GM08714 (cell line): ENCODE data around the gene CHAF1B.
A peak's percentile ranks its signal among the peaks of the same experiment; 100 is the strongest.
"Not testable (repeated sequence)": the region's sequence is repeated elsewhere in the genome, so short reads cannot be mapped to it uniquely, and the experiment has no call there.

ENCODE experiments used
- H3K4me3 ChIP-seq: fragments of 200-500 bp; sonication (Bioruptor generic); 2 replicates; pipeline ENCODE4 v1.5.1; 2014; ENCODE audit warnings: mild to moderate bottlenecking, low read length, inconsistent platforms
- ZNF274 ChIP-seq: IDR thresholded peaks from 2 replicates; pipeline ENCODE4 v1.6.1; 2012; ENCODE audit warnings: mild to moderate bottlenecking, low read depth, low read length

CHAF1B gene

GRCh38 chr21:36377391-36377842 is 7.8 kb upstream of the CHAF1B start:
- TF ChIP-seq ZNF274 = no peak
- H3K4me3 ChIP-seq = no peak overlapping the region

GRCh38 chr21:36379251-36379650 is 5.9 kb upstream of the CHAF1B start:
- no peak for TF ChIP-seq ZNF274
- H3K4me3 ChIP-seq = no peak overlapping the region

- no peak overlapping the region for H3K4me3 ChIP-seq
Measured at GRCh38 chr21:36381841-36382589, 3.2 kb upstream of the CHAF1B start.

DNA sequence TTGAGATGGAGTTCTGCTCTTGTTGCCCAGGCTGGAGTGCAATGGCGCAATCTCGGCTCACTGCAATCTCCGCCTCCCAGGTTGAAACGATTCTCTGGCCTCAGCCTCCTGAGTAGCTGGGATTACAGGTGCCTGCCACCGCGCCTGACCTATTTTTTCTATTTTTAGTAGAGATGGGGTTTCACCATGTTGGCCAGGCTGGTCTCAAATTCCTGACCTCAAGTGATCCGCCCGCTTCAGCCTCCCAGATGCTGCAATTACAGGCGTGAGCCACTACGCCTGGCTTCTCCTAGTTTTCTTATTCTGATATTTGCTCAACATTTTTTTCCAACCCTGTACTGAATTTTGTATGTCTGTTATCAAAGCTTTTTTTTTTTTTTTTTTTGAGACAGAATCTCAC is 2.5 kb upstream of the CHAF1B start:
- not testable (repeated sequence) for H3K4me3 ChIP-seq

More at GRCh38 chr21:36381841-36382589, 3.2 kb upstream of the CHAF1B start:
- no peak for TF ChIP-seq ZNF274

- no peak for TF ChIP-seq ZNF274
- peak overlapping the region; percentile 83; the same call in 1 of the 2 replicates for H3K4me3 ChIP-seq
Measured at GRCh38 chr21:36384885-36385232, 333 bp upstream of the CHAF1B start.

DNA sequence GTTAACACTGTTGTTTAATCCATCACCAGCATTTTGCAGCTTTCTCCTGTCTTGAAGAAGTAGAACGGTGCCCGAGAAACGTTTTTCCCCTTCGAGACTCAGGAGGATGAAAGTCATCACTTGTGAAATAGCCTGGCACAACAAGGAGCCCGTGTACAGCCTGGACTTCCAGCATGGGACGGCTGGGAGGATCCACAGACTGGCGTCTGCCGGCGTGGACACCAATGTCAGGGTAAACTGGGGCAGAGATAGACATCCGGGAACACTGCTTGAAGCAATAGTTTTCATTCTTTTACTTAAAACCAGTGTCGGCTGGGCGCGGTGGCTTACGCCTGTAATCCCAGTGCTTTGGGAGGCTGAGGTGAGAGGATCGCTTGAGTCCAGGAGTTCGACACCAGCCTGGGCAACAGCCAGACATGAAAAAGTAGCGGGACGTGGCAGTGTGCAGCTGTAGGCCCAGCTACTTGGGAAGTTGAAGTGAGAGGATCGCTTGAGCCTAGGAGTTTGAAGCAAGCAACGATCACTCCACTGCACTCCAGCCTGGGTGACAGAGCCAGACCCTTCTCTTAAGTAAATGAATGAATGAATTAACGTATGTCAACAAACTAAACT is 945 bp downstream of the CHAF1B start:
- H3K4me3 ChIP-seq = peak overlapping the region; percentile 83
- no peak for TF ChIP-seq ZNF274

GRCh38 chr21:36388096-36388495 is 2.9 kb downstream of the CHAF1B start:
- H3K4me3 ChIP-seq = no peak overlapping the region
- TF ChIP-seq ZNF274 = no peak

- no peak for TF ChIP-seq ZNF274
- H3K4me3 ChIP-seq = no peak overlapping the region
Measured at GRCh38 chr21:36388835-36389234, 3.6 kb downstream of the CHAF1B start.

- H3K4me3 ChIP-seq = not testable (repeated sequence)
Measured at GRCh38 chr21:36391649-36392048, 6.5 kb downstream of the CHAF1B start.

DNA sequence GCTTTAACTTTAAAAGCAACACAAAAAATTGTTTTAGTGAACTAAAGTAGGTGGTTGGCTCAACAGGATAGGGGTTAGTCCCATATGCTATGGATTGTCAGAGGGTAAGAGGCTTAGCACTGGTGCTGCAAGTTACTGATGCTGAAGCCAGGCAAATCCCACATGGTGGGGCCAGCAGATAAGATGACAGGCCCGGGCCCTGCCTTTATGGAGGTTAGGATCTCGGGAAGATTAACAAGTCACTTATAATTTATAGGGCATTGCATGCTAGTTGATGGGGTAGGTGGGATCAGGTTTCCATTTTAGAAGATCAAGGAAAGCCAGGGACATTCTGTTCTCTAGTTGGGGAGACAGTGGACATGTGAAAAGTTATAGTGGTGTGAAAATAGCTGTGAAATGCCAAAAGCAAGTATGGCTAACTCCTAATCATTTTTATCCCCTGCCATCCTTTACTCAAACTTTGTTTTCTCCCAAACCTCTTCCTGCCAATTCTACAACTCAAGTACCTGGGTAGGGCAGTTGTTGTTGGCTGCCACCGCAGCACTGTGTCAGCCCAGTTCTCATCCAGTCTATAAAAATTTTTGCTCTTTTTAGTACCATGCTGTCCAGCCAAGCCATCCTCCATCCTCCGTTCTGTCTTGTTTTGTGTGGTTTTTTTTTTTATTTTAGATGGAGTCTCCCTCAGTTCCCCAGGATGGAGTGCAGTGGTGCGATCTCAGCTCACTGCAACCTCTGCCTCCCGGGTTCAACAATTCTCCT is 10.3 kb downstream of the CHAF1B start:
- no peak overlapping the region for H3K4me3 ChIP-seq
- no peak for TF ChIP-seq ZNF274

DNA sequence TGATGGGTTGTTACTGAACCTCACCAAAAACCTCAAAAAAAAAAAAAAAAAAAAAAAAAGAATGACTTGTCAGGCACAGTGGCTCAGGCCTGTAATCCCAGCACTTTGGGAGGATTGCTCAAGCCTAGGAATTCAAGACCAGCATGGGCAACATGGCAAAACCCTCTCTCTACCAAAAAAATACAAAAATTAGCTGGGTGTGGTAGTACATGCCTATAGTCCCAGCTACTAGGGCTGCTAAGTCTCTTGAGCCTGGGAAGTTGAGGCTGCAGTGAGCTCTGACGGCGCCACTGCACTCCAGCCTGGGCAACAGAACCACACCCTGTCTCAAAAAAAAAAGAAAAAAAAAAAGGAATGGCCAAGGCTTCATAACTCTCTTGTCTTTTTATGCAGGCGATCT is 11.1 kb downstream of the CHAF1B start:
- TF ChIP-seq ZNF274 = no peak
- H3K4me3 ChIP-seq = no peak overlapping the region

- H3K4me3 ChIP-seq = no peak overlapping the region
- TF ChIP-seq ZNF274 = no peak
Measured at GRCh38 chr21:36396971-36397370, 11.8 kb downstream of the CHAF1B start.

GRCh38 chr21:36397606-36398005 is 12.4 kb downstream of the CHAF1B start:
- no peak overlapping the region for H3K4me3 ChIP-seq

GRCh38 chr21:36399736-36400135 is 14.5 kb downstream of the CHAF1B start:
- not testable (repeated sequence) for H3K4me3 ChIP-seq

More at GRCh38 chr21:36397606-36398005, 12.4 kb downstream of the CHAF1B start:
- TF ChIP-seq ZNF274 = no peak

DNA sequence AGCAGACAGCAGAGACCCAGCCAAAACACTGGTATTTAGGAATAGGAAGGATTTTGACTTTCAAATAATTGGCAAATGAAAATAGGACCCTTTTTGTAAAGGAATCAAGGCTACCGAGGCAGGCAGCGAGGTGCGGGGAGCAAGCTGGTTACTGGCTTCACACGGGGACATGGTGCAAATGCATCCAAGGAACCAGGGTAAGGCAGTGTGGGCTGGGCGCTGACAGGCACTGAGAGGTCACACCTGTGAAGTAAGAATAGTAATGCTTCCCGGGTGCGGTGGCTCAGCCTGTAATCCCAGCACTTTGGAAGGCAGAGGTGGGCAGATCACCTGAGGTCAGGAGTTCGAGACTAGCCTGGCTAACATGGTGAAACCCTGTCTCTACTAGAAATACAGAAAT is 15.5 kb downstream of the CHAF1B start:
- H3K4me3 ChIP-seq = no peak overlapping the region
- no peak for TF ChIP-seq ZNF274
